K562 (cell line): ENCODE data around the gene SKIL. TPM values are rescaled to one million over a fixed set of nuclear protein-coding genes. Genes with fewer than 3 reads are reported as not detected.
A peak's percentile ranks its signal among the peaks of the same experiment; 100 is the strongest.

ENCODE experiments used
- ATAC-seq: fragments of 200-7000 bp; cut with Tn5 transposase; 3 replicates; pipeline ENCODE4 v1.9.1; 2020; ENCODE audit warnings: moderate library complexity
- BruUV-seq: library from RNA; stranded (reverse); fragments of 400-500 nt; replicated peaks from 2 replicates; lab custom pipeline; 2021; lab: Mats Ljungman, UMichigan
- CTCF ChIA-PET: fragments of 300-600 bp; formaldehyde crosslinking; extraction: SDS; loops from one replicate; lab custom pipeline; 2021; ENCODE audit warnings: low intra/inter-chr PET ratio; lab: Yijun Ruan, JAX
- POLR2A ChIA-PET: fragments of 300-600, 350-650 bp; sonication (Branson Sonifier 250); formaldehyde crosslinking; extraction: SDS; loops from one replicate; lab custom pipeline; 2021; ENCODE audit warnings: antibody characterized with exemption, inconsistent platforms; lab: Yijun Ruan, JAX
- DNase-seq, 4 experiments: peaks; one replicate each; pipeline versions ENCODE4 v3.0.0 to v3.0.0-alpha.2; 2011 to 2018; ENCODE audit warnings: low spot score in 3 of 4, mixed read lengths in 3 of 4; ENCODE audit errors: extremely low read depth in 1 of 4
- FAIRE-seq: peaks from 2 replicates; lab custom pipeline; 2011; peaks lifted over from hg19 to GRCh38; lab: Jason Lieb, UNC
- H2AFZ ChIP-seq: 2 replicates; pipeline ENCODE4 v1.6.0; 2011; ENCODE audit warnings: low read depth, low read length, control low read depth, inconsistent platforms
- H3K27ac ChIP-seq: fragments of 200-600 bp; 3 replicates; pipeline ENCODE4 v1.8.0; 2011; ENCODE audit warnings: low read depth, mild to moderate bottlenecking, control low read depth, inconsistent platforms, low read length, moderate library complexity, mixed read lengths; ENCODE audit errors: extremely low read depth
- H3K27me3 ChIP-seq, 2 experiments: fragments of 300-600 bp in 1 of 2; 2 replicates in 1 of 2; 3 replicates in 1 of 2; pipeline versions ENCODE4 v1.6.0 to v1.8.0; 2011; ENCODE audit warnings: inconsistent platforms in 2 of 2, low read length in 2 of 2, mild to moderate bottlenecking in 1 of 2, mixed read lengths in 1 of 2, moderate library complexity in 1 of 2; ENCODE audit not compliant: control insufficient read depth in 2 of 2, insufficient read depth in 2 of 2
- H3K36me3 ChIP-seq: fragments of 300-600 bp; 3 replicates; pipeline ENCODE4 v1.8.0; 2011; ENCODE audit warnings: mild to moderate bottlenecking, low read length, inconsistent platforms; ENCODE audit not compliant: control insufficient read depth, insufficient read depth
- H3K4me1 ChIP-seq, 2 experiments: fragments of 200-600 bp in 1 of 2; replicated peaks in 1 of 2; 2 replicates in 1 of 2; 3 replicates in 1 of 2; pipeline versions ENCODE4 v1.5.1 to v1.8.0; 2011; ENCODE audit warnings: inconsistent platforms in 2 of 2, low read length in 2 of 2, mild to moderate bottlenecking in 1 of 2, mixed read lengths in 1 of 2, moderate library complexity in 1 of 2; ENCODE audit not compliant: control insufficient read depth in 2 of 2, insufficient read depth in 2 of 2
- H3K4me2 ChIP-seq: 2 replicates; pipeline ENCODE4 v1.6.1; 2011; ENCODE audit warnings: low read length, control low read depth, inconsistent platforms, mixed read lengths; ENCODE audit not compliant: insufficient read depth
- H3K4me3 ChIP-seq: fragments of 200-600 bp; sonication (generic), shearing (Covaris generic); 2 replicates; pipeline ENCODE4 v1.5.1; 2016; ENCODE audit warnings: control low read depth, inconsistent platforms
- H3K79me2 ChIP-seq: fragments of 200-600 bp; 3 replicates; pipeline ENCODE4 v1.8.0; 2011; ENCODE audit warnings: low read length, inconsistent platforms; ENCODE audit not compliant: control insufficient read depth, insufficient read depth
- H3K9ac ChIP-seq, 2 experiments: 2 replicates each; pipeline versions ENCODE4 v1.6.0 to v1.6.1; 2011; ENCODE audit warnings: low read depth in 2 of 2, low read length in 2 of 2, control low read depth in 1 of 2, inconsistent platforms in 1 of 2, mild to moderate bottlenecking in 1 of 2, mixed read lengths in 1 of 2; ENCODE audit not compliant: insufficient read depth in 1 of 2
- H3K9me1 ChIP-seq: one replicate; pipeline ENCODE4 v1.6.0; 2011; ENCODE audit warnings: inconsistent platforms, mild to moderate bottlenecking, low read length, moderate library complexity; ENCODE audit not compliant: control insufficient read depth, insufficient read depth
- H3K9me3 ChIP-seq: replicated peaks from 2 replicates; pipeline ENCODE4 v1.5.1; 2011; ENCODE audit warnings: low read depth, low read length, inconsistent platforms; ENCODE audit not compliant: control insufficient read depth, insufficient read depth
- H4K20me1 ChIP-seq: replicated peaks from 2 replicates; pipeline ENCODE4 v1.6.1; 2011; ENCODE audit warnings: low read length, inconsistent platforms, mixed read lengths; ENCODE audit not compliant: control insufficient read depth, insufficient read depth
- CREM ChIP-seq: IDR thresholded peaks from 2 replicates; pipeline ENCODE4 v1.6.1; 2014; ENCODE audit warnings: antibody characterized with exemption, low read depth
- ILK ChIP-seq: fragments of 450-650 bp; IDR thresholded peaks from 2 replicates; pipeline ENCODE4 v1.6.1; 2016; ENCODE audit warnings: missing genetic modification characterization, low read depth, mild to moderate bottlenecking, missing compliant biosample characterization, moderate library complexity, borderline replicate concordance
- POLR2AphosphoS5 ChIP-seq: IDR thresholded peaks from 2 replicates; pipeline ENCODE4 v1.6.1; 2011; ENCODE audit warnings: mild to moderate bottlenecking, low read depth, low read length, moderate library complexity; ENCODE audit not compliant: control insufficient read depth, insufficient read depth
- SMARCC2 ChIP-seq: fragments of 450-650 bp; IDR thresholded peaks from 2 replicates; pipeline ENCODE4 v1.6.1; 2017; ENCODE audit warnings: antibody characterized with exemption, moderate library complexity, mild to moderate bottlenecking, low read depth
- XRCC5 ChIP-seq: fragments of 200-400 bp; formaldehyde crosslinking; IDR thresholded peaks from 2 replicates; pipeline ENCODE4 v1.6.1; 2017; ENCODE audit warnings: low read depth, mild to moderate bottlenecking, low read length
- WGBS: fragments of 100-300 bp; shearing (Covaris generic); methylation state at CpG from one replicate; pipeline ENCODE4 v1.1.6; 2016; ENCODE audit warnings: low coverage, mixed read lengths; ENCODE audit not compliant: insufficient coverage; ENCODE audit errors: missing lambda C conversion rate; 5-methylcytosine and 5-hydroxymethylcytosine counted together
- in situ Hi-C: fragments of 300-500 bp; cut with MboI; formaldehyde crosslinking; loops from 4 replicates; pipeline ENCODE4 v1.15.0; 2018; ENCODE audit warnings: inconsistent platforms, mixed read lengths
- intact Hi-C: fragments of 100-400 bp; cut with micrococcal nuclease; formaldehyde crosslinking; loops from 2 replicates; pipeline ENCODE4 v1.14.2; 2022
- polyA plus RNA-seq, 8 experiments: library from polyadenylated mRNA; depleted of rRNA in 4 of 8; stranded (reverse) in 5 of 8; unstranded in 3 of 8; fragments of >200 nt; fragmentation: Nextera tagmentation in 2 of 8; fragmentation: Illumina TruSeq in 1 of 8; extraction: Ambion mirVana in 2 of 8; extraction: Trizol in 1 of 8; gene quantifications; 2 replicates each; pipeline versions ENCODE4 v1.2.1 to v1.2.3, GENCODE V29; 2011 to 2014; ENCODE audit warnings: inconsistent platforms in 1 of 8, missing spikeins in 1 of 8
- total RNA-seq, 7 experiments: library from RNA; depleted of rRNA in 6 of 7; stranded (reverse); fragments of >200 nt in 6 of 7; fragmentation: Illumina TruSeq in 2 of 7; extraction: Trizol in 2 of 7; gene quantifications; 2 replicates each; pipeline versions ENCODE4 v1.2.1 to v1.2.3, GENCODE V29; 2011 to 2021; ENCODE audit warnings: low replicate concordance in 1 of 7
- TF ChIP-seq, protein P1 (sequence below): sonication (generic); formaldehyde crosslinking; IDR thresholded peaks from 2 replicates; pipeline ENCODE4 v1.8.1; 2022; ENCODE audit warnings: missing genetic modification reagents
- TF ChIP-seq, protein P2 (sequence below), 2 experiments: fragments of 450-650 bp; IDR thresholded peaks; 2 replicates each; pipeline ENCODE4 v1.6.1; 2016
- TF ChIP-seq, protein P3 (sequence below): fragments of 450-650 bp; conservative IDR thresholded peaks from 2 replicates; pipeline ENCODE4 v1.6.1; 2016; ENCODE audit warnings: missing genetic modification characterization, low read depth, mild to moderate bottlenecking, missing compliant biosample characterization, moderate library complexity

SKIL gene
- total and polyA plus RNA-seq, 9 of the 15 experiments (the other 6 are each of a cell fraction or from before 2014, with no cell fraction given), result 4.3 to 19.1 (median 9.7) TPM

GRCh38 chr3:170323331-170323730, 34.2 kb upstream of the SKIL start:
- no TSS peak for BruUV-seq
- no peaks in the 10 kb centered on the region for H3K36me3 ChIP-seq
- H3K4me2 ChIP-seq, result no peak overlapping the region
- peaks cover 0 to 2% of the 10 kb centered on the region in 2 experiments; a peak in 1 of 5 replicates for H3K4me1 ChIP-seq
- H3K4me3 ChIP-seq, result no peak overlapping the region
- H3K9me3 ChIP-seq, result peaks cover 9% of the 10 kb centered on the region
- FAIRE-seq, result no peak
- WGBS, result 68% methylated on average over 6 of the region's 6 CpGs
- intact Hi-C loops, result no loop called here
- ATAC-seq, result peak; percentile 27; the same call in 1 of the 3 replicates
- POLR2A ChIA-PET, result no interaction called here
- H3K27ac ChIP-seq, result no peak overlapping the region
- TF ChIP-seq CREM (no peak), POLR2AphosphoS5 (no peak), SMARCC2 (no peak), XRCC5 (no peak), ILK (tag) (no peak)
- TF ChIP-seq, protein P1, sequence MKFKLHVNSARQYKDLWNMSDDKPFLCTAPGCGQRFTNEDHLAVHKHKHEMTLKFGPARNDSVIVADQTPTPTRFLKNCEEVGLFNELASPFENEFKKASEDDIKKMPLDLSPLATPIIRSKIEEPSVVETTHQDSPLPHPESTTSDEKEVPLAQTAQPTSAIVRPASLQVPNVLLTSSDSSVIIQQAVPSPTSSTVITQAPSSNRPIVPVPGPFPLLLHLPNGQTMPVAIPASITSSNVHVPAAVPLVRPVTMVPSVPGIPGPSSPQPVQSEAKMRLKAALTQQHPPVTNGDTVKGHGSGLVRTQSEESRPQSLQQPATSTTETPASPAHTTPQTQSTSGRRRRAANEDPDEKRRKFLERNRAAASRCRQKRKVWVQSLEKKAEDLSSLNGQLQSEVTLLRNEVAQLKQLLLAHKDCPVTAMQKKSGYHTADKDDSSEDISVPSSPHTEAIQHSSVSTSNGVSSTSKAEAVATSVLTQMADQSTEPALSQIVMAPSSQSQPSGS (CRISPR knock-in tag), result no peak
- TF ChIP-seq, protein P2, sequence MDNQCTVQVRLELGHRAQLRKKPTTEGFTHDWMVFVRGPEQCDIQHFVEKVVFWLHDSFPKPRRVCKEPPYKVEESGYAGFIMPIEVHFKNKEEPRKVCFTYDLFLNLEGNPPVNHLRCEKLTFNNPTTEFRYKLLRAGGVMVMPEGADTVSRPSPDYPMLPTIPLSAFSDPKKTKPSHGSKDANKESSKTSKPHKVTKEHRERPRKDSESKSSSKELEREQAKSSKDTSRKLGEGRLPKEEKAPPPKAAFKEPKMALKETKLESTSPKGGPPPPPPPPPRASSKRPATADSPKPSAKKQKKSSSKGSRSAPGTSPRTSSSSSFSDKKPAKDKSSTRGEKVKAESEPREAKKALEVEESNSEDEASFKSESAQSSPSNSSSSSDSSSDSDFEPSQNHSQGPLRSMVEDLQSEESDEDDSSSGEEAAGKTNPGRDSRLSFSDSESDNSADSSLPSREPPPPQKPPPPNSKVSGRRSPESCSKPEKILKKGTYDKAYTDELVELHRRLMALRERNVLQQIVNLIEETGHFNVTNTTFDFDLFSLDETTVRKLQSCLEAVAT (IDR thresholded peaks at IDR 0.05), result no peak
- TF ChIP-seq, protein P3, sequence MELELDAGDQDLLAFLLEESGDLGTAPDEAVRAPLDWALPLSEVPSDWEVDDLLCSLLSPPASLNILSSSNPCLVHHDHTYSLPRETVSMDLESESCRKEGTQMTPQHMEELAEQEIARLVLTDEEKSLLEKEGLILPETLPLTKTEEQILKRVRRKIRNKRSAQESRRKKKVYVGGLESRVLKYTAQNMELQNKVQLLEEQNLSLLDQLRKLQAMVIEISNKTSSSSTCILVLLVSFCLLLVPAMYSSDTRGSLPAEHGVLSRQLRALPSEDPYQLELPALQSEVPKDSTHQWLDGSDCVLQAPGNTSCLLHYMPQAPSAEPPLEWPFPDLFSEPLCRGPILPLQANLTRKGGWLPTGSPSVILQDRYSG (tag), result no peak
- TF ChIP-seq, all 486 proteins: peak for 0
- Histone ChIP-seq H3K9me1 (no peaks in the 10 kb centered on the region), H3K9ac (no peak overlapping the region), H4K20me1 (no peaks in the 10 kb centered on the region), H2AFZ (peak overlapping the region; percentile 61), H3K27me3 (no peaks in the 10 kb centered on the region), H3K79me2 (no peaks in the 10 kb centered on the region)
- DNase-seq, result no peak
- in situ Hi-C loops, result no loop called here
- CTCF ChIA-PET, result no interaction called here
